LNCaP clone FGC (cell line): Measurements from ENCODE around the gene NRXN3.

Experiments
- DNase-seq: peaks from one replicate; pipeline ENCODE4 v3.0.0-alpha.2; 2011; ENCODE audit warnings: low read depth
- H3K4me3 ChIP-seq: 2 replicates; pipeline ENCODE4 v1.5.1; 2011; ENCODE audit warnings: mild to moderate bottlenecking, low read depth, low read length, control low read depth
- CTCF ChIP-seq: IDR thresholded peaks from 2 replicates; pipeline ENCODE4 v1.5.1; 2012; ENCODE audit warnings: mild to moderate bottlenecking; ENCODE audit not compliant: control insufficient read depth, insufficient read depth; ENCODE audit errors: extremely low read depth

NRXN3 gene

GRCh38 chr14:79166171-79166570 lies 996.0 kb downstream of the NRXN3 start:
- TF ChIP-seq CTCF = no peak
- no peak for DNase-seq
- no peak overlapping the region for H3K4me3 ChIP-seq

GRCh38 chr14:79167957-79168356 lies 997.8 kb downstream of the NRXN3 start:
- H3K4me3 ChIP-seq = no peak overlapping the region
- no peak for TF ChIP-seq CTCF
- no peak for DNase-seq

- TF ChIP-seq CTCF = no peak
- DNase-seq = no peak
- H3K4me3 ChIP-seq = no peak overlapping the region
Observed at GRCh38 chr14:79175671-79176070, 1005.5 kb downstream of the NRXN3 start.

GRCh38 chr14:79177106-79177505 lies 1006.9 kb downstream of the NRXN3 start:
- TF ChIP-seq CTCF = no peak
- no peak for DNase-seq
- no peak overlapping the region for H3K4me3 ChIP-seq

GRCh38 chr14:79178719-79179118 lies 1008.5 kb downstream of the NRXN3 start:
- TF ChIP-seq CTCF = no peak
- no peak for DNase-seq
- no peak overlapping the region for H3K4me3 ChIP-seq

- no peak overlapping the region for H3K4me3 ChIP-seq
- DNase-seq = no peak
- TF ChIP-seq CTCF = no peak
Observed at GRCh38 chr14:79179985-79180384, 1009.8 kb downstream of the NRXN3 start.

GRCh38 chr14:79180656-79181055 lies 1010.5 kb downstream of the NRXN3 start:
- TF ChIP-seq CTCF = no peak
- H3K4me3 ChIP-seq = no peak overlapping the region
- no peak for DNase-seq
